ENCODE data around the gene SMYD3. TPM values are rescaled to one million over a fixed set of nuclear protein-coding genes. Genes with fewer than 3 reads are reported as not detected.
"Not testable (repeated sequence)": the region's sequence is repeated elsewhere in the genome, so short reads cannot be mapped to it uniquely, and the experiment has no call there.

The SMYD3 gene
- total RNA-seq, 2 donors from 2014 or later: 13.5 to 20.8 TPM

- H3K27ac ChIP-seq: no peak overlapping the region
- no peak for TF ChIP-seq POLR2A (IDR thresholded peaks at IDR 0.05)
- TF ChIP-seq CTCF (IDR thresholded peaks at IDR 0.05): no peak
Measured at GRCh38 chr1:245952383-245953026, 554.6 kb downstream of the SMYD3 start.

GRCh38 chr1:245948786-245949185, 558.3 kb downstream of the SMYD3 start:
- DNase-seq (no peak), ATAC-seq (no peak)
- 90 to 96% methylated on average over 6 to 7 of the region's 7 CpGs for WGBS, 2 donors
- Histone ChIP-seq H3K27me3 (no peaks in the 10 kb centered on the region), H3K27ac (no peak overlapping the region), H3K4me1 (no peaks in the 10 kb centered on the region), H3K36me3 (replicated peaks in 1 of 2; ENCODE audit: insufficient read depth in 1 of 2, low read depth in 2 of 2) (no peaks in the 10 kb centered on the region), H3K9me3 (no peaks in the 10 kb centered on the region), H3K4me3 (no peak overlapping the region)
- TF ChIP-seq CTCF (IDR thresholded peaks at IDR 0.05) (no peak), POLR2A (IDR thresholded peaks at IDR 0.05) (no peak)
- intact Hi-C loops (cut with DNase I): no loop called here

More at GRCh38 chr1:245952383-245953026, 554.6 kb downstream of the SMYD3 start:
- WGBS, 2 donors: 85% methylated on average over 7 of the region's 7 CpGs
- ATAC-seq (no peak), DNase-seq (no peak)
- no peaks in the 10 kb centered on the region for H3K36me3 ChIP-seq (replicated peaks in 1 of 2; ENCODE audit: insufficient read depth in 1 of 2, low read depth in 2 of 2)
- no peaks in the 10 kb centered on the region for H3K27me3 ChIP-seq
- H3K9me3 ChIP-seq: no peaks in the 10 kb centered on the region
- H3K4me3 ChIP-seq: no peak overlapping the region
- peaks cover 7% of the 10 kb centered on the region for H3K4me1 ChIP-seq
- intact Hi-C loops (cut with DNase I): no loop called here

GRCh38 chr1:245946905-245947304, 560.2 kb downstream of the SMYD3 start:
- ATAC-seq: no peak
- 72 to 79% methylated on average over 10 of the region's 10 CpGs for WGBS, 2 donors
- H3K9me3 ChIP-seq: no peaks in the 10 kb centered on the region

GRCh38 chr1:245945136-245945535, 561.9 kb downstream of the SMYD3 start:
- H3K4me3 ChIP-seq; H3K27ac ChIP-seq; DNase-seq; H3K36me3 ChIP-seq (replicated peaks in 1 of 2; ENCODE audit: insufficient read depth in 1 of 2, low read depth in 2 of 2); H3K9me3 ChIP-seq; H3K27me3 ChIP-seq; ATAC-seq; H3K4me1 ChIP-seq; intact Hi-C loops (cut with DNase I): not testable (repeated sequence)
- WGBS, 2 donors: 93 to 100% methylated on average over 1 of the region's 1 CpG

More at GRCh38 chr1:245946905-245947304, 560.2 kb downstream of the SMYD3 start:
- Histone ChIP-seq H3K27ac (no peak overlapping the region), H3K4me3 (no peak overlapping the region), H3K4me1 (no peaks in the 10 kb centered on the region), H3K36me3 (replicated peaks in 1 of 2; ENCODE audit: insufficient read depth in 1 of 2, low read depth in 2 of 2) (no peaks in the 10 kb centered on the region), H3K27me3 (no peaks in the 10 kb centered on the region)
- intact Hi-C loops (cut with DNase I): no loop called here
- TF ChIP-seq CTCF (IDR thresholded peaks at IDR 0.05) (no peak), POLR2A (IDR thresholded peaks at IDR 0.05) (no peak)
- DNase-seq: no peak

GRCh38 chr1:245942856-245943255, 564.2 kb downstream of the SMYD3 start:
- TF ChIP-seq POLR2A (IDR thresholded peaks at IDR 0.05) (no peak), CTCF (IDR thresholded peaks at IDR 0.05) (no peak)
- WGBS, 2 donors: 65 to 67% methylated on average over 3 of the region's 3 CpGs
- no peaks in the 10 kb centered on the region for H3K27me3 ChIP-seq

GRCh38 chr1:245941771-245942170, 565.3 kb downstream of the SMYD3 start:
- H3K9me3 ChIP-seq; H3K4me3 ChIP-seq; ATAC-seq; H3K27ac ChIP-seq; H3K27me3 ChIP-seq; DNase-seq; intact Hi-C loops (cut with DNase I); H3K4me1 ChIP-seq; H3K36me3 ChIP-seq (replicated peaks in 1 of 2; ENCODE audit: insufficient read depth in 1 of 2, low read depth in 2 of 2): not testable (repeated sequence)
- 79 to 100% methylated on average over 1 of the region's 1 CpG for WGBS, 2 donors

More at GRCh38 chr1:245942856-245943255, 564.2 kb downstream of the SMYD3 start:
- Histone ChIP-seq H3K4me3 (no peak overlapping the region), H3K27ac (no peak overlapping the region), H3K36me3 (replicated peaks in 1 of 2; ENCODE audit: insufficient read depth in 1 of 2, low read depth in 2 of 2) (no peaks in the 10 kb centered on the region), H3K9me3 (no peaks in the 10 kb centered on the region), H3K4me1 (no peaks in the 10 kb centered on the region)
- ATAC-seq (no peak), DNase-seq (no peak)
- intact Hi-C loops (cut with DNase I): no loop called here
